ENCODE measurements around the gene MOCS1.

GRCh38 chr6:39924283-39924682 is 10.0 kb downstream of the MOCS1 start:
- TF ChIP-seq CTCF (IDR thresholded peaks at IDR 0.05) (no peak), POLR2A (IDR thresholded peaks at IDR 0.05) (no peak)
